ENCODE results near the gene USP7. TPM values are rescaled to one million over a fixed set of nuclear protein-coding genes. Genes with fewer than 3 reads are reported as not detected.
A peak's percentile ranks its signal among the peaks of the same experiment; 100 is the strongest.
"Not testable (repeated sequence)": the region's sequence is repeated elsewhere in the genome, so short reads cannot be mapped to it uniquely, and the experiment has no call there.

USP7 gene
- total and polyA plus RNA-seq, 7 donors, result 41.6 to 135 (median 108) TPM

GRCh38 chr16:8882041-8882617 lies 81.6 kb downstream of the USP7 start, which contains the start of gene LITAFD:
LITAFD (plus strand) TSS chr16:8882351; CDS start chr16:8884356, 2,005 bp downstream.
- TF ChIP-seq CTCF (IDR thresholded peaks at IDR 0.05), result no peak
- DNase-seq (peak in 1 of 2 donors; percentile 51), ATAC-seq (no peak)
- Histone ChIP-seq H3K4me1 (peaks cover 30% of the 10 kb centered on the region), H3K27me3 (ENCODE audit: insufficient read depth in 3 of 3, low read length in 2 of 3) (peaks cover 0 to 16% (median 0%) of the 10 kb centered on the region in 3 donors), H3K9me3 (no peaks in the 10 kb centered on the region), H3K36me3 (ENCODE audit: insufficient read depth in 1 of 2, low read depth in 1 of 2) (no peaks in the 10 kb centered on the region), H3K27ac (no peak within 1 kb of the TSS), H3K4me3 (no peak within 1 kb of the TSS)
- intact Hi-C loops (cut with DNase I), result loop anchor here (5.0 to 10.0 kb wide), 4 partner anchors 87 to 315 kb away; partner anchors contain the start of genes HAPSTR1 (in 1 of the 2), PMM2 (in 1 of the 2) and TMEM186 (in 1 of the 2)
- 57 to 74% (median 62%) methylated on average over 9 to 10 of the region's 10 CpGs for WGBS, 3 donors

GRCh38 chr16:8880839-8881510 lies 82.7 kb downstream of the USP7 start:
- WGBS, 3 donors, result 89 to 96% (median 91%) methylated on average over 8 of the region's 8 CpGs
- no peaks in the 10 kb centered on the region for H3K36me3 ChIP-seq (ENCODE audit: insufficient read depth in 1 of 2, low read depth in 1 of 2)
- DNase-seq (peak in 1 of 2 donors; percentile 5), ATAC-seq (no peak)
- TF ChIP-seq CTCF (IDR thresholded peaks at IDR 0.05), result no peak
- peaks cover 0 to 16% (median 0%) of the 10 kb centered on the region in 3 donors for H3K27me3 ChIP-seq (ENCODE audit: insufficient read depth in 3 of 3, low read length in 2 of 3)
- H3K9me3 ChIP-seq, result no peaks in the 10 kb centered on the region
- H3K27ac ChIP-seq, result no peak overlapping the region
- H3K4me3 ChIP-seq, result no peak overlapping the region
- H3K4me1 ChIP-seq, result peaks cover 19% of the 10 kb centered on the region
- intact Hi-C loops (cut with DNase I), result loop anchor here (2.0 to 10.0 kb wide), 5 partner anchors 86 to 314 kb away; partner anchors contain the start of genes HAPSTR1 (in 1 of the 2), PMM2 (in 1 of the 2) and TMEM186 (in 1 of the 2)

- 57 to 59% (median 58%) methylated on average over 6 of the region's 6 CpGs for WGBS, 3 donors
- Histone ChIP-seq H3K4me1 (no peaks in the 10 kb centered on the region), H3K27ac (no peak overlapping the region), H3K27me3 (ENCODE audit: insufficient read depth in 3 of 3, low read length in 2 of 3) (peaks cover 0 to 14% (median 0%) of the 10 kb centered on the region in 3 donors), H3K36me3 (ENCODE audit: insufficient read depth in 1 of 2, low read depth in 1 of 2) (no peaks in the 10 kb centered on the region), H3K4me3 (no peak overlapping the region), H3K9me3 (no peaks in the 10 kb centered on the region)
- peak in 2 of 4 donors; percentile 12 to 35 for ATAC-seq
- no peak for TF ChIP-seq CTCF (IDR thresholded peaks at IDR 0.05)
- intact Hi-C loops (cut with DNase I), result no loop called here
- DNase-seq, result peak in 1 of 2 donors; percentile 45
Observed at GRCh38 chr16:8878523-8878911, 85.2 kb downstream of the USP7 start.

- 46 to 59% (median 50%) methylated on average over 8 of the region's 8 CpGs for WGBS, 3 donors
- TF ChIP-seq CTCF (IDR thresholded peaks at IDR 0.05), result no peak
- intact Hi-C loops (cut with DNase I), result no loop called here
- ATAC-seq (peak in 1 of 4 donors; percentile 16), DNase-seq (peak in 1 of 2 donors; percentile 30)
- H3K36me3 ChIP-seq (ENCODE audit: insufficient read depth in 1 of 2, low read depth in 1 of 2), result no peaks in the 10 kb centered on the region
- H3K4me1 ChIP-seq, result no peaks in the 10 kb centered on the region
- H3K27ac ChIP-seq, result no peak overlapping the region
- H3K4me3 ChIP-seq, result no peak overlapping the region
- no peaks in the 10 kb centered on the region for H3K9me3 ChIP-seq
- peaks cover 0 to 10% (median 0%) of the 10 kb centered on the region in 3 donors for H3K27me3 ChIP-seq (ENCODE audit: insufficient read depth in 3 of 3, low read length in 2 of 3)
Observed at GRCh38 chr16:8877894-8878522, 85.7 kb downstream of the USP7 start.

GRCh38 chr16:8875317-8875716 lies 88.4 kb downstream of the USP7 start:
- H3K4me1 ChIP-seq; H3K4me3 ChIP-seq; DNase-seq; H3K9me3 ChIP-seq; ATAC-seq; H3K27ac ChIP-seq; H3K36me3 ChIP-seq (ENCODE audit: insufficient read depth in 1 of 2, low read depth in 1 of 2); intact Hi-C loops (cut with DNase I); H3K27me3 ChIP-seq (ENCODE audit: insufficient read depth in 3 of 3, low read length in 2 of 3): not testable (repeated sequence)
- WGBS, 3 donors, result 72 to 83% (median 74%) methylated on average over 7 of the region's 7 CpGs

Measured in psoas muscle (tissue), 8 donors.